Endothelial cell (in vitro differentiated cells): ENCODE measurements around the gene GRIK5. TPM values are rescaled to one million over a fixed set of nuclear protein-coding genes. Genes with fewer than 3 reads are reported as not detected.

ENCODE experiments used
- DNase-seq: peaks from one replicate; pipeline ENCODE4 v3.0.0; 2021; ENCODE audit warnings: low spot score
- H3K27ac Mint-ChIP-seq: one replicate; pipeline ENCODE4 v1.8.0; 2021; ENCODE audit warnings: mixed read lengths, inconsistent platforms; ENCODE audit not compliant: unreplicated experiment
- H3K27me3 Mint-ChIP-seq: one replicate; pipeline ENCODE4 v1.8.0; 2021; ENCODE audit warnings: mild to moderate bottlenecking, moderate library complexity, mixed read lengths, inconsistent platforms; ENCODE audit not compliant: unreplicated experiment
- H3K36me3 Mint-ChIP-seq: one replicate; pipeline ENCODE4 v1.8.0; 2021; ENCODE audit warnings: mild to moderate bottlenecking, low read depth, mixed read lengths, inconsistent platforms; ENCODE audit not compliant: unreplicated experiment
- H3K4me1 Mint-ChIP-seq: one replicate; pipeline ENCODE4 v1.8.0; 2021; ENCODE audit warnings: mild to moderate bottlenecking, mixed read lengths, inconsistent platforms; ENCODE audit not compliant: unreplicated experiment
- H3K4me3 Mint-ChIP-seq: one replicate; pipeline ENCODE4 v1.8.0; 2021; ENCODE audit warnings: mild to moderate bottlenecking, mixed read lengths, inconsistent platforms; ENCODE audit not compliant: unreplicated experiment
- H3K9me3 Mint-ChIP-seq: one replicate; pipeline ENCODE4 v1.8.0; 2021; ENCODE audit warnings: mixed read lengths, inconsistent platforms; ENCODE audit not compliant: unreplicated experiment
- total RNA-seq: library from RNA; stranded (reverse); fragmentation: NEBNext Ultra II Directional; extraction: Animal tissue kit (Norgen Biotek cat#: 25700); gene quantifications from one replicate; pipeline ENCODE4 v1.2.1, GENCODE V29; 2021; ENCODE audit not compliant: unreplicated experiment
- TF ChIP-seq, protein P1 (sequence below): fragments of 200-600 bp; sonication (generic); IDR thresholded peaks from one replicate; pipeline ENCODE4 v1.5.0; 2021; ENCODE audit warnings: antibody characterized with exemption; ENCODE audit not compliant: unreplicated experiment

Gene GRIK5
- total RNA-seq, 1 donor from 2014 or later: 18.4 TPM

DNA sequence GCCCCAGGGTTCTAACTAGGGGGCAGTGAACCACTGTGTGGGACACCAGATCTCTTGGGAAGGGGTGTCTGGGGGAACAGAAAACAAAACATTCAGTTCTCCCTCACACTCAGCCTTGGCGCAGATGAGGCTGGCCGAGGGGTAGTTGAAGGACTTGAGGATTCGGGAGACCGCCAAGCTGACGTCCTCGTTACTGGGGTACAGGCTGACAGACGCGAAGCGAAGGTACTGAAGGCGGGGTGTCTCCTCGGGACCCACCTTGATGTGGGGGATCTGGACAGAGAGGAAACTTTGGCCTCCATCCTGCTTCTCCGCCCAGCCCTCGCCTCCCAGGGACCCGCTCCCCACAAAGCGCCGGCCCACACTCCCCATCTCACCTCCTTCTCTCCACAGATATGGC is 7.6 kb downstream of the GRIK5 start:
- Mint-ChIP-seq H3K4me3 (no peak overlapping the region), H3K27ac (no peak overlapping the region), H3K9me3 (no peaks in the 10 kb centered on the region), H3K4me1 (no peaks in the 10 kb centered on the region), H3K27me3 (peaks cover 5% of the 10 kb centered on the region), H3K36me3 (peaks cover 11% of the 10 kb centered on the region)
- no peak for DNase-seq
- TF ChIP-seq, protein P1, sequence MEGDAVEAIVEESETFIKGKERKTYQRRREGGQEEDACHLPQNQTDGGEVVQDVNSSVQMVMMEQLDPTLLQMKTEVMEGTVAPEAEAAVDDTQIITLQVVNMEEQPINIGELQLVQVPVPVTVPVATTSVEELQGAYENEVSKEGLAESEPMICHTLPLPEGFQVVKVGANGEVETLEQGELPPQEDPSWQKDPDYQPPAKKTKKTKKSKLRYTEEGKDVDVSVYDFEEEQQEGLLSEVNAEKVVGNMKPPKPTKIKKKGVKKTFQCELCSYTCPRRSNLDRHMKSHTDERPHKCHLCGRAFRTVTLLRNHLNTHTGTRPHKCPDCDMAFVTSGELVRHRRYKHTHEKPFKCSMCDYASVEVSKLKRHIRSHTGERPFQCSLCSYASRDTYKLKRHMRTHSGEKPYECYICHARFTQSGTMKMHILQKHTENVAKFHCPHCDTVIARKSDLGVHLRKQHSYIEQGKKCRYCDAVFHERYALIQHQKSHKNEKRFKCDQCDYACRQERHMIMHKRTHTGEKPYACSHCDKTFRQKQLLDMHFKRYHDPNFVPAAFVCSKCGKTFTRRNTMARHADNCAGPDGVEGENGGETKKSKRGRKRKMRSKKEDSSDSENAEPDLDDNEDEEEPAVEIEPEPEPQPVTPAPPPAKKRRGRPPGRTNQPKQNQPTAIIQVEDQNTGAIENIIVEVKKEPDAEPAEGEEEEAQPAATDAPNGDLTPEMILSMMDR: no peak

DNA sequence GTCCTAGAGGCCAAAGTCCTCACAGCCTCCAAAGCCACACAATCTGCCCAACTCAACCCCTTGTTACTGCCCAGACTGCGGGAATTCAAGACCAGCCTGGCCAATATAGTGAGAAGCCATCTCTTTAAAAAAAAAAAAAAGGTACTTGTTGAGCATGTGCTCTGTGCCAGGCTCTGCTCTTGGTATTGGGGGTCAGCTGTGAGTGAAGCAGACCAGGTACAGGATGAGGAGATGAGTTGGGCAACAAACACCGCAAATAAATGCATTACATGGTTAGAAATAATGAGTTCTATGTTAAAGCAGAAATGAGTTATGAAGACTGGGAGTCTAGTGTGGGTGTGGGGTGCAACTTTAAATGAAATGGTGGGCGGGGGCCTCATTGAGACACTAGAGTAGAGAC is 9.9 kb downstream of the GRIK5 start:
- no peak overlapping the region for H3K4me3 Mint-ChIP-seq

DNA sequence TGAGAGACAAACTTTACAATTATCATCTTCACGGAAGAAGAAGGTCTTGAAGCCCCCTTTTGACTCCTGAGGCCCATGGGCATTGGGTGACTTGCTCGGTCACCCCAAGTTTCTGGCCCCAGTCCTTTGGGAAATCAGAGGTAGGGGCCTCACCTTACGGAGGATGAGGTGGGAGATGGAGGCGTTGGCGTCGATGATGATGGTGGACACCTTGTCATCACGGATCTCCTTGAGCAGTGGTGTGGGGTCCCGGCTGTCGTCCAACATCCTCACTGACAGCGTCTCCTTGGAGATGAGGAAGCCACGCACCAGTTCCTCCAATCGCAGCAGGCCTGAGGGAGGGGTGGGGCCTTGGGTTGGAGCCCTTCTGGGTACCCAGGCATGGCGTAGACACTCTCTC is 10.8 kb downstream of the GRIK5 start:
- Mint-ChIP-seq H3K36me3 (peaks cover 27% of the 10 kb centered on the region), H3K4me3 (no peak overlapping the region), H3K27ac (no peak overlapping the region), H3K27me3 (peaks cover 11% of the 10 kb centered on the region), H3K9me3 (no peaks in the 10 kb centered on the region), H3K4me1 (peaks cover 11% of the 10 kb centered on the region)
- no peak for DNase-seq
- TF ChIP-seq, protein P1: no peak

More for the DNA sequence above, 9.9 kb downstream of the GRIK5 start:
- H3K36me3 Mint-ChIP-seq: peaks cover 24% of the 10 kb centered on the region
- H3K27ac Mint-ChIP-seq: no peak overlapping the region
- H3K9me3 Mint-ChIP-seq: no peaks in the 10 kb centered on the region
- TF ChIP-seq, protein P1: no peak
- DNase-seq: no peak
- H3K4me1 Mint-ChIP-seq: peaks cover 11% of the 10 kb centered on the region
- H3K27me3 Mint-ChIP-seq: peaks cover 8% of the 10 kb centered on the region

DNA sequence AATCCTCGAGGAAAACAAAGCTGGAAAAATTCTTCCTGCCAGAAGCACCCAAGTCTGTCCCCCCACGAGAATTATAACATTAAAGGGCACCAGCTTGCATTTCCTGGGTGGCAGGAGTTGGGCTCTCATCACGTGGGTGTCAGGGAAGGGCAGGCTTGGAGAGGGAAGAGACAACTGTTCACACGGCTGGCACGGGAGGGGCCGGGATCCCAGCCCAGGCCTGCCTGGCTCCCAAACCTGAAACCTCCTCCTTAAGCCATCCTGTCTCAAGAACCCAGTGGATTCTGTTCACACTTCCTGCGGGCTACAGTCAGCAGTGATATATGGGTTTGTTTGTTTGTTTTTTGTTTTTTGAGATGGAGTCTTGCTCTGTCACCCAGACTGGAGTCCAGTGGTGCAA is 12.2 kb downstream of the GRIK5 start:
- peaks cover 31% of the 10 kb centered on the region for H3K36me3 Mint-ChIP-seq
- H3K9me3 Mint-ChIP-seq: no peaks in the 10 kb centered on the region
- no peak overlapping the region for H3K4me3 Mint-ChIP-seq
- H3K27ac Mint-ChIP-seq: no peak overlapping the region
- TF ChIP-seq, protein P1: no peak
- no peak for DNase-seq
- H3K27me3 Mint-ChIP-seq: peaks cover 11% of the 10 kb centered on the region
- H3K4me1 Mint-ChIP-seq: peaks cover 11% of the 10 kb centered on the region

DNA sequence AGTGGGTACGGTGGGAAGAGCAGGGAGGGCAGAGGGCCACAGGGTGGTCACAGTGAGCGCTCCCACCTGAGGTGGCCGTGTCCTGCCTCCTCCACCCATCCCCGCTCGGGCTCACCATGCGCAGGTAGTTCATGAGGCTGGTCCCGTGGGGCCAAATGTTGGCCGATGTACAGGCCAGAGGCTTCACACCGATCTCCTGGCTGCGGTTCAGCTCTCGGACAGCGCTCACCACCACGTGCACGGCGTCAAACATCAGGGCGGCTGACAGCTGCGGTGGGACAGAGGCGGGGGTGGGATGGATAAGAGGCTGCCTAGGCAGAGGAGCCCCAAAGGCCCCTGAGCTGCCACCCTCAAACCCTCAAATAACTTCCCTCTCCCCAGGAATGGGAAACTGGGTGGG is 15.8 kb downstream of the GRIK5 start:
- TF ChIP-seq, protein P1: no peak
- Mint-ChIP-seq H3K36me3 (peaks cover 20% of the 10 kb centered on the region), H3K27ac (no peak overlapping the region)

More for the DNA sequence above, 15.8 kb downstream of the GRIK5 start:
- H3K27me3 Mint-ChIP-seq: peaks cover 8% of the 10 kb centered on the region
- no peak overlapping the region for H3K4me3 Mint-ChIP-seq
- H3K4me1 Mint-ChIP-seq: peaks cover 11% of the 10 kb centered on the region
- DNase-seq: no peak
- no peaks in the 10 kb centered on the region for H3K9me3 Mint-ChIP-seq
